Anterior cingulate cortex (tissue), 58 donors: ENCODE data around the gene PWWP2B.

ENCODE experiments used
- DNase-seq, 58 donors: peaks; one replicate each; lab custom pipeline; 2025; lab: John Stamatoyannopoulos, UW

PWWP2B gene

DNA sequence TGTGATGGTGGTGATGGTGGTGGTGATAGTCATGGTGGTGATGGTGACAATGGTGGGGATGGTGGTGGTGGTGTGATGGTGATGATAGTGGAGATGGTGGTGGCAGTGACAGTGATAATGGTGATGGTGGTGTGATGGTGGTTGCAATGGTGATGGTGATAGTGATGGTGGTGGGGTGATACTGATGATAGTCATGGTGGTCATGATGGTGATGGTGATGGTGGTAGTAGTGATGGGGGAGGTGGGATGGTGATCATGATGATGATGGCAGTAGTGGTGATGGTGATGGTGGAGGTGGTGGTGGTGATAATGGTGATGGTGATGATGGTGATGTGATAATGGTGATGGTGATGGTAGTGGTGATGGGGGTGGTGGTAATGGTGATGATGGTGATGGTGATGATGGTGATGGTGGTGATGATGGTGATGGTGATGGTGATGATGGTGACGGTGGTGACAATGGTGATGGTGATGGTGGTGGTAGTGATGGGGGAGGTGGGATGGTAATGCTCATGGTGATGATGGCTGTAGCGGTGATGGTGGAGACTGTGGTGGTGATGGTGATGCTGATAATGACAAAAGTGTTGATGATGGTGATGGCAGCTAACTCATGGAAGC, 4.7 kb upstream of the PWWP2B start:
- no peak for DNase-seq

DNA sequence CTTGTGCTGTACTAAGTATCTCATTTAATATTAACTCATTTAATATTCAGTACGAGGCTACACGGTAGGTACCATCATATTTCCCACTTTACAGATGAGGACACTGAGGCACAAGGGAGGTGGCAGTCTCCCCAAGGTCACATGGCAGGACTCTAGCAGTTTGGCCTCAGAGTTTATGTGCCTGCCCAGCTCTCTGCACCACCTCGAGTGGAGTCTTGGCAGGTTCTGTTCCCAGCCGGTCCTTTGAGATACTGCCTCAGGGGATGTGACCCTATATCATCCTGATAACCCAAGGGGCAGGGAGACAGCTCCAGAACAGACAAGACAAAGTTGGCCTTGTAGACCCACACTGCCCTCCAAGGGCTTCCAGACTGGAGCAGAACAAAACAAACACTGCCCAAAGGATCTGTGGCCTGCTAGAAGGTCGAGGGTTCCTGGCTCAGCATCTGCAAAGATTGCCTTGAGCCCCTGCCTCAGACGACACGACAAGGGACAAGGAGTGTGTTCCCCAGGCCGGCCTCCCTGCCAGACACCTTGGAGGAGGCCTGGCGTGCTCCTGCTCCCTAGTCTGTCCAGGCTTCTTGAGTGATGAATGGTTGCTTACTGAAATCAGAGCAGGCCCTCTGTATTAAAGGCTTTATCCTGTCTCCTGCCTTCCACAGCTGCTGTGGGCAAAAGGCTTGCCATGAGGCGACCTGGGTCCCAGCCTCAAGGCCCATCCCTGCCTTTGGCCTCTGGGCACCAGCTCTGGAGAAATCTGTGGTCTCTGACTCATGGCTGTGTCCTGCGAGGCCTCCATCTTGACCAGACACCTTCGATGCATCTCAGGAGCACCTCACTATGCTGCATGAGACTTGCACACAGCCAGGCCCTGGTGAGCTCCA, 3.9 kb upstream of the PWWP2B start:
- DNase-seq, result no peak

DNA sequence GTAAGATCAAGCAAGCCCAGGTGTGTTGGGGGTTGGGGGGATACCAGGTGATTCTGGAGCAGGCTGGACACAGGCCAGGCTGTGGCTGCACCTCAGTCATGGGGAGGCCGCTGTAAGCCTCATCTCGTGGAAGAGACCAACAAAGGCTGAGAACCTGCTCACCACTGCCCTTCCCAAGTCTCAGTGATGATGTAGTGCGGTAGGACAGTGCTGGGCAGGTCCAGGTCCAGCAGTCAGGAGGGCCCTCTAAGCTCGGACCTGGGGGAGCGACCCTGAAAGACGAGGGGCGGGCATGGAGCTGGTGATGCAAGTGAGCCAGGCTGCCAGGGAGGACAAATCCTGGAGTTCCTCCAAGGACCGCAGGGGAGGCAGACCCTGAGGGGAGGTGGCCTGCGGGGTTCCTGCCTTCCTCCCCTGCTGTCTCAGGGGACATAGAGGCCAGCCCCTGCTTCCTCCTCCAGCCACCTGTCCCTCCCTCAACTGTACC, 3.3 kb upstream of the PWWP2B start:
- DNase-seq, result no peak

DNA sequence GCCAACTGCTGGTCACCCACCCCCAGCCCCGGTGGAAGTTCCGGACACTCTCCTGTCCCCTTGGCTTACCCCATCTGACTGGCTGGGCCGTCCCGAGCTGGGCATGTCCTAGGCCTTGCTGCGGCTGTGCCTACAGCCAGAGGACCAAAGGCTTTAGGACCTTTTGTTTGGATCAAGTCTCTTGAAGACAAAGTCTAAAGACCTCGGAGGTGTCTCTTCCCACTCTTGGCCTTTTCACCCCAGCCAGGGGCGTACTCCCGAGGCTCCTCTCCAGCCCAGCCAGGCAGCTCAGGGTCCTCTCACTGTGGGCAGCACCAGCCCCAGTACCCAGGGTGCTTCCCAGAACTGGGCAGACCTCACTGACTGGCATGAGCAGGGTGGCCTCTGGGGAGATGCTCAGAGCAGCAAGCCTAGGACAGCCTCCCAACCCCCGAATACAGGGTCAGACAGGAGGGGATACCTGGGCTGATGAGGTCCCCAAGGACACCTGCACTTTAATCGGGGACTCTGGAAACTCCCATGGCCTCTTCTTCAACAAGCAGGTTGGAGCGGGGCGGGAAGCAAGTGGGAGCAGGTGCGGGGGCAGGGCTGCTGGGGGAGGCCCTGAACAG, 2.7 kb upstream of the PWWP2B start:
- DNase-seq, result no peak

DNA sequence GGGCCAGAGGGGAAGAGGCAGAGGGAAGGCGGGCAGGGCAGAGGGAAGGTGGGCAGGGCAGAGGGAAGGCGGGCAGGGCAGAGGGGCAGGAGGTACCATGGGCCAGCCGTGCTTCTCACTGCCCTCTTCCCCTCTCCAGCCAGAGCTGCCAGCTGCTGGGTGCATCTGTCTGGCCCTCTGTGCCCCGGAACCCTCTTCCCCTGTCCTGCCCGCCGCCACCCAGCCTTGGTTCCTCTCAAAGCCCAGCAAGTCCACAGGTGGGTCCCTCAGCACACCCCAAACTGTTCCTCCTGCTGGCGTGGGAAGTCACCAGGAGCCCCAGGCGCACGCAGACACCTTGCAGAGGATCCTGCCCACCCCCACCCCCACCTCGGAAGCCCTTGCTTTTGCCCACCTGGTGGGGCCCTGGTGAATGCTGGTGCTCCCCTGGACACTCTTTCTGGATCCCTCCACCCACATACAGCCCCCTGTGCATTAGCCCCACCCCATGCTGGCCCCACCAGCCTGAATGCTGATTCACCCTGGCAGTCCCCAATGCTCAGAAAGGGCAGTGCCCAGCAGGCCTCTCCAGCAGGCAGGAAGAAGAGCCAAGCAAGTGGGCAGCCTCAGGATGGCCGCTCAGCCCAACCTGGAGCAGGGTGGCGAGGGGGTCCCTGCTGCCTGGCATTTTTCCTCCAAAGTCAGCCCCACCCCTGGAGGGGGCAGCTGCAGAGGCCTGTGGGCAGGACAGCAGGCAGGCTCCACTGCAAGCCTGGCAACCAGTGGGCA, 1.9 kb upstream of the PWWP2B start:
- DNase-seq, result no peak

DNA sequence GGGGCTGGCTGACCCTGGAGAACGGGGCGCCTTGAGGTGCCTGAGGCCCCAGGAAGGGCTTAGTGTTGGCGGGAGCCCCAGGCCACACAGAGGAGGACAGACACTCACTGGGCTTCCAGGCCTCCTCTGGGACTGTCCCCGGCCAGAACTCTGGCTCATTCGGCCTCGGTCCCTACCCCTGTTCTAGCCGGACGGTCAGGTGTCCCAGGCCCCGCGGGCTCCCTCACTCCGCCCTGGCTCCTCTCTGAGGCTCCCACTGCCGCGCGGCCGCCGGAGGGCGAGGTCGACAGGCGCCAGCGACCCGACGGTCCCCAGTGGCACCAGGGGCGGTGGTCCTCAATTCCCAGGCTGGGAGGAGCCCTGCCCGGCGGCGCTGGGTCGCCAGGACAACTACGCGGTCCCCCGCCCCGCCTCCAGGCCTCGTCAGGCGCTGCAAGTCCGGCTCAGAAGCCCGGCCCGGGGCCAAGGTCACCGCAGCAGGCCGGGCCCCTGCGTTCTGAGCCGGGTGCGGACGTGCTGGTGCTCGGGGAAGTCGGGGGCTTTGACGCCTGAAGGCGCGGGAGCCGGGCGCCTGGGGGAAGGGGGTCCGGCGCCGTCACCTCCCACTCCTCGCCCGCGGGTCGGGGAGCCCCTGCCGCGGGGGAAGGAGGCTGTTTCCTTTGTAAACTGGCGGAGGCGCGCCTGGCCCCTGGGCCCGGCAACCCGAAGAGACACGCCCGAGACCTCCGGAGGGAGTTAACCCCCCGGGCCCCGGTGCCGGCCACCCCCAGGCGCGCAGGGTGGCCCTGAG, 1.1 kb upstream of the PWWP2B start:
- DNase-seq, result peak in 2 of 58 donors; percentile 41 to 43

DNA sequence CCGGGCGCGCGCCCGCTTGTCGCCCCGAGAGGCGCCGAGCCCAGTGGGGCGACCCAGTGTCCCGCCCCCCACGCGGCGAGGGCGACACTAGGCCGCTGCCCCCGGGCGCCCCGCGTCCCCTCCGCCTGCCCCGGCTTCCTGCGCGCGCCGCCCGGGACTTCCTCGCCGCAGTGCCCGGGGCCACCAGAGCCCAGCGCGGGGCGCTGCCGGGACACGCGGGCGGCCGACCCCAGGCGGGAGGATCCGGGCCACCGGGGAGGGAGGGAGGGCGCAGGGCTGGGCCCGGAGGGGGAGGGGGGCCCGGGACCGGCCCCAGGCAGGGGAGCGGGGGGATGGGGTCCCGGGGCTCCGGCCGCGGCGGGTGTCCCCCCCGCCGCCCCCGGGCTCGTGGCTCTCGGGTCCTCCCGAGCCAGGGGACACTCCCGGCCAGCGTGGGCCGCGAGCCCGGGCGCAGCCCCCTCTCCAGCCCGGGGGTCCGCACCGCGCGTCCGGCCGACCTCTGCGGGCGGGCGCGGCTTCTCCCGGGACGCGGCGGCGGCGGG, 435 bp upstream of the PWWP2B start:
- DNase-seq, result peak in 4 of 58 donors; percentile 18 to 49 (median 32)

DNA sequence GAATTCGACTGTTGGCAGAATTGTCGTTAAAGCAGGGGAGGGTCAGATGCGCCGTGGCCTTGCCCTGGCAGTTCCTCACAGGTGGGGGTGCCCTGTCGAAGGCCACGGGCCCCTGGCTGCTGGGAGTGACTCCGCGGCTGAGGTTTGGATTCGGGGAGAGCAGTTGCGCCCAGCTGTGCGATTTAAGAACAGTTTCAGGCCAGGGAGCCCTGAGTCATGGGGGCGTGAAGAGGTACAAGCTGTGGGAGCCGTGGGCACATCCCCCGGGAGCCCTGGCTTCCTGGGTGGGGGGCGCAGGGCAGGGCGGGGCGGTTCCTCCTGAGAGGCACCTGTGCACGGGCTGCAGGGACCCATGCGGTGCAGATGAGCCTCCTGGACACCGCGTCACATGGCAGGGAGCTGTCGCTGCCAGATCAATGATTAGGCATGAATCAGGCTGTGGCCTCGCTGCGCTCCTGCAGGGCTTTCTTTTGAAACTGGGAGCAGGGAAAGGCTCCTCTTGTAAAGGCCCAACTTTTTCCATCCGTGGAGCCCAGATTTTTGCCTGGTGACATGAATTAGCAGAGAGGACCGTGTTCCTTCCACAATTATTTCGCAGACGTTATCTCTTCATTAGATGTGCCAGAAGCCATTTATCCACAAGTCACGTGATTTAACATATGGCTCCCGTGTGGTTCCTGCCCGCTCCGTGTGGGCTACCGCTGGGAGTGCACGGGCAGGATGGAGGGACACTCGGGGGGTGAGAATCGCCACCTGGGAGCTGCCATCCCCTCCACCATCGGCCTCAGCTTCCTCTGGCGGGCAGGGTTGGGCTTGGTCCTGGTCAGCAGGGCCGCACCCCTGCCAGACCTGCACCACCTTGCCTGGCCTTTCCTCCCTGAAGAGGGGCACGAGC, 918 bp downstream of the PWWP2B start:
- DNase-seq, result peak in 2 of 58 donors; percentile 33 to 54

DNA sequence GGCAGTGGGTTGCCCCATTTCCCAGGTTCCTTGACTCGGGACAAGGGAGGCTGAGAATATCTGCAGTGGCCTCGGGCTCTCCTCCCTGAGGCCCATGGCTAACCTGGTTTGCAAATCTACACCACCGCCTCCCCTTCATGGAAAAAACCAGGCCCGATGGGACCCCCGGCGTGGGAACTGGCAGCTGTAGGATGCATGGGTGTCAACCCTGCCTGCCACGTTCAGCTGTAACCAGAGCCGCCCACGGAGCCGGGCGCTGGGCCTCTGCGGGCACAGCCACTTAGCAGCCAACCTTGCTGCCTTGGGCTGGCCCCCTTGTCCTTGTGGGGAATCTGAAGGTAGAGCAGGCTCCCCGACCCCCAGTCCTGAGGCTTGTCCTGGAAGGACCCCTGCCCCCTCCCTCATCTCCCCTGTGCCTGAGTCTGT, 1.6 kb downstream of the PWWP2B start:
- DNase-seq, result no peak

DNA sequence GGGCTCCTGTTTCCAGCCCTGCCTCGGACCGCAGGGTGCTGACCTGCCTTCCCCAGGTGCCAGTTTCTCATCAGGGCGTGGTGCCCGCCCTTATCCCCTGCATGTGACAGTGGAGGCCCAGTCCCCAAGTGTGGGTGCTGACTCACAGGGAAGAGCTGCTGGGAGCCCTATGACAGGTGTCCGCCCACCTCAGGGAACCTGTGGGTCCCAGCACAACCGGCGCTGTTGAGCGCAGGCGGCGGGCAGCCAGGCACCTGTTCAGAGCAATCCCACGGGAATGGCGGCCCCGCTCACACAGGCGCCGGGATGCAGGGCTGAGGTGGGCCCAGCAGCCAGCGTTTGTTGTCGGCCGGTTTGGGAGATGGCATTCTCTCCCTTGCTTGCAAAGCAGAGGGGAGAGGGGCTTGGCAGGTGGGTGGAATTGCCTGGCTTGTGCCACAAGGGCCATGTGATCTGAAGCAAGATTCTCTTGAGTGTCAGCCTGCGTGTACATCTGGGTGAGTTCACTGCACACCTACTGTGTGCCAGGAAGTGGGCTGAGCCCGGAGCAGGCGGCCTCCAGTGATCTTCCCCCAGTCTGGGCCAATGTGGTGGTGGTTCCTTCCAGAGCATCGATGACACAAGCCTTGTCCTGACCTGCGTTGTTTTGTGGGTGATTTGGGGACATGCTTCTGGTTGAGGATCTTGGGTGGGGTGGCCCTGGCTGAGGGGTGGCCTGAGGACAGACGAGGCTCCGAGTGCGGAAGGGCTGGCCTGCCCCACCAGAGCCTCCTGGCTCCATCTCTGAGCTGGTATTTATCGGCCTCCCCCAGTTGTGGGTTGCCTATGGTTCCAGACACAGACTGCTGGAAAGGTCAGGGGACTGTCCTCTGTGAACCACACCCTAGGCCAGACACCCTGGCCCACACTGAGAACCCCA, 2.4 kb downstream of the PWWP2B start:
- peak in 1 of 58 donors; percentile 47 for DNase-seq

DNA sequence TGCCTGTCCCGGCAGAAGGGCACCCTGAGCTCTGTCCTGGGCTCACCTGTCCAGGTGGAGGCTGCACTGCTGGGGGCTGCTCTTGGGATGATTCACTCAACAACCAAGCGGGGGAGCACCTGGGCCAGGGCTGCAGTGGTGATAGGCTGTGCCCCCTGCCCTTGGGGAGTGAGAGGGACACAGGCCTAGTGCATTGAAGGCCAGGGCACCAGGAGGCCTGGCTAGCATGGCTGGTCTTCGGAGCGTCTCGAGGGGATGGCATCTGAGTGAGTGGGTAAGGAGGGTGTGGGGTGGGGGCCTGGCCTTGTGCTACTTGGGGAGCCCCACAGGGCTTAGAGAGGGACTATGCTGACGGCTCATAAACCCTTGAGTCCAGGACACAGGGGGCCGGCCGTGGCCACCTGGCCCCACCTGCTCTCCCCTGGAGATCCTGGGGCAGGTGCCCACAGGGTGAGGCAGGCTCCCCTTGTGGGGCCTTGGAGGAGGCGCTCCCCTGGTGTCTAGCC, 3.1 kb downstream of the PWWP2B start:
- DNase-seq, result no peak

DNA sequence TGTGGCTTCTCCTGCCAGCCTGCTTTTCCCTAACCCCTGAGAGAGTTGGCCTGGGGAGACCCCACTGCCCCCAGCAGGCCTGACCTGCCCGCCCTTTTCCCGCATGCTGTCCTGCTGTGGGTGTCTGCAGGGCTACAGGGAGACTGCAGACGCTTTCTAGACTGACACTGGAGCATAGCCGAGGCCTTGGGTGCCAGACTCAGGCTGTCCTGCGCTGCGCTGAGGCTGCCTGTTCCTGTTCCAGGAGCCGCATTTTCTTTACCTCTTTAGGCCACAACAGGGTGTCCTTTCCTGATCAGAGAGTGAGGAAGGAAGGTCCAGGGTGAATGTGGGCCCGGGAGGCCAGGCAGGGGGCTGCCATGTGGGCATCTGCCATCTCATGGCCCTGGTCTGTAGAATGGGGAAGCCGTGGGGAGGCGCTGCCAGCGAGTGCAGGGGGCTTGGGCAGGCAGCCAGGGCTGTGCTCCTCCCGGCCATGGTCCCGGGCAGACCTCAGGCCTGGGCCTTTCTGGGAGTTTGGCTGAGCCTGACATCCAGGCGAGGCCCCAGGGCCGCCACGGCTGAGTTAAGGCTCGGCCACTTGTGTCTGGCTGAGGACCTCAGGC, 3.6 kb downstream of the PWWP2B start:
- no peak for DNase-seq

DNA sequence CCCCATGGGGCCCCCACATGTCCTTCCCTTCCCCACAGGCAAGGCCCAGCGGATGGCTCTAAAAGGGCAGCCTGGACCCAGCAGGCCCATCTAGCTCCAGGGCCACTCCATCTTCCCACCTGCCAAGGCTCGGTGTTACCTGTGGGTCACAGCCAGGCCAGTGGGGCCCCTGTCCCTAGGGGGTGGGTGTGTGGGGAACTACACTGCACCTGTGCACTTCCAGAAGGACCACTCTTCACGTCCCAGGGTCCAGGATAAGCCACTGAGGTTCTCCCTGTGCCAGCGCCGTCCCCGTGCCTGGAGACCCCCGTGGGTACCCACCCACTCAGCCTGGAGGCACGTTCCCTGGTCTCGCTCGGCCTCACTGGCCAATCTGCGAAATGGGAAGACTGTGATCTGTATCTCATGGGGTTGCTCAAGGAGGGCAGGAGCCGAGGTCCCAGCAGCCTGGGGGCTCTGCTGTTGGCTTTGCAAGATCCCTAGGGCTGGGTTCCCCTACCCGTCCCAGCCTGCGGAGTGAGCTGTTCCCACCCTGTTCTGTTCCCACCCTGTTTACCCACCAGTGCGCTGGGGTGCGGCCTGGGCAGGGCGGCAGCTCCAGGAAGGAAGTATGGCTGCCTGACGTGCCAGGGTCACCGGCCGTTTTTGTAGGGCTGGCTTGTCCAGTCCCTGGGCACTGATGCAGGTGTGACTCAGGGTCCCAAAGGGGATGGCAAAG, 4.6 kb downstream of the PWWP2B start:
- no peak for DNase-seq

DNA sequence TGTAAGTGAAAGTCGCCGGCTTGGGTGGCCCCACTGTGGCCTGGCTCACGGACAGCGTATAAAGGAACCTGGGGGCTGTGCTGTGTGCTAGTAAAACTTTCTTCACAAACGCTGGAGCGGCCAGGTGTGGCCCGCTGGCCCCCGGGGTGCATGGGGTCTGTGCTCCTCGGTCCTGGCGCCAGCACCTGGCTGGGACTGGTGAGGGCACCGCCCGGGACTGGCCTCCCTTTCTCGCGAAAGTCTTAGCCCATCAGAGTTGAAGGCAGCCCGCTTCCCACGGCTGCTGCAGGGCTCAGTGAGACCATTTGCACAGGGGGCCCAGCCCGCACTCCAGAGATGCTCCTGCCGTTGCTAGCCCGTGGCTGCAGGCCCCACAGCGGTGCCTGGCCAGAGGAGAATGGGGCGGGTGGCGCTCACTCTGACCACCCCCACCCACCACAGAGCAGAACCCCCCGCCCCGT, 5.8 kb downstream of the PWWP2B start:
- no peak for DNase-seq

DNA sequence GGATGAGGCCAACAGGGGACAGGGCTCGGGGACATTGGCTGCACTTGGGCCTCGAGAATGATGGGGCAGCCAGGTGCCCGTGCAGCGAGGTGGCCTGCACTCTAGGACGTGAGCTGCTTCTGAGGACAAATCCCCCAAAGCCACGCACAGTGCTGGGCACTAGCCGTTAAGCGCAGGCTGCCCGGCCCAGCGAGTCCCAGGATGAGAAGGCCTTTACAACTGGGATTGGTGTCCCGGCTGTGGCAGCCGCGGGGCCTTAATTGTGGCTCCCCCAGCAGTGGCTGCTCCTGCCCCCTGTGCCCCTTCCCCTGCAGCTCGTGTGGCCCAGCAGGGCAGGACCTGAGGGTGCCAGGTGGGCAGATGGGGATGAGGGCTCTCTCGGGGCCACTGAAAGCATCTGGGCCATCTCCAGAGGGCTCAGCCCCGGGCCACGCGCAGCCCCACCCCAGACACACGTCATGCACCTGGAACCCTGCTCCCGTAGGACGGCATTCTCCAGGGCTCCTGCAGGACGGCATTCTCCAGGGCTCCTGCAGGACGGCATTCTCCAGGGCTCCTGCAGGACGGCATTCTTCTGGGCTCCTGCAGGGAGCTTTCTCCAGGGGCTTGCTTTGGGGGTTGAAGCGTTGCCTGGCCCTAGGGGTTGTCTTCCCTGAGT, 6.6 kb downstream of the PWWP2B start:
- no peak for DNase-seq
